GM19452 (cell line): ENCODE measurements around the gene ZNF584.

Experiments
- ATAC-seq: cut with Tn5 transposase; IDR thresholded peaks from one replicate; pipeline ENCODE4 v1.9.1; 2021; ENCODE audit not compliant: unreplicated experiment

The ZNF584 gene

GRCh38 chr19:58385891-58386575 is 22.4 kb upstream of the ZNF584 start:
- ATAC-seq, result peak; percentile 6

- ATAC-seq, result peak; percentile 87
These were observed 21.7 kb upstream of the ZNF584 start, which contains the start of gene RPS5 for GRCh38 chr19:58386576-58387337. TSS of gene RPS5 (plus strand) at chr19:58387269. CDS start at chr19:58388138, 869 bp downstream.

GRCh38 chr19:58387338-58388174 is 20.9 kb upstream of the ZNF584 start:
- ATAC-seq, result no peak

- no peak for ATAC-seq
These were observed 20.3 kb upstream of the ZNF584 start for GRCh38 chr19:58388175-58388526.

GRCh38 chr19:58392945-58393724 is 15.3 kb upstream of the ZNF584 start:
- no peak for ATAC-seq

- ATAC-seq, result no peak
These were observed 14.8 kb upstream of the ZNF584 start for GRCh38 chr19:58393725-58394033.

- no peak for ATAC-seq
These were observed 13.6 kb upstream of the ZNF584 start for GRCh38 chr19:58394821-58395219.

GRCh38 chr19:58395220-58395978 is 13.1 kb upstream of the ZNF584 start, which contains the start of gene RNF225:
TSS of gene RNF225 (plus strand) at chr19:58395656. CDS start at chr19:58396090, 434 bp downstream.
- no peak for ATAC-seq

- no peak for ATAC-seq
These were observed 12.3 kb upstream of the ZNF584 start for GRCh38 chr19:58395979-58396627.

GRCh38 chr19:58396691-58397532 is 11.5 kb upstream of the ZNF584 start:
- no peak for ATAC-seq

- ATAC-seq, result no peak
These were observed 10.9 kb upstream of the ZNF584 start for GRCh38 chr19:58397533-58398037.

- ATAC-seq, result no peak
These were observed 10.4 kb upstream of the ZNF584 start for GRCh38 chr19:58398087-58398486.

- no peak for ATAC-seq
These were observed 9.9 kb upstream of the ZNF584 start for GRCh38 chr19:58398545-58398944.

GRCh38 chr19:58399903-58400302 is 8.5 kb upstream of the ZNF584 start:
- no peak for ATAC-seq

- no peak for ATAC-seq
These were observed 8.0 kb upstream of the ZNF584 start for GRCh38 chr19:58400316-58400915.

- peak; percentile 99 for ATAC-seq
These were observed 7.3 kb upstream of the ZNF584 start for GRCh38 chr19:58400916-58401839.

- ATAC-seq, result no peak
These were observed 6.5 kb upstream of the ZNF584 start for GRCh38 chr19:58401840-58402421.
